Measurements from ENCODE around the gene ARAP1. TPM values are rescaled to one million over a fixed set of nuclear protein-coding genes. Genes with fewer than 3 reads are reported as not detected.

ARAP1 gene
- total RNA-seq, 1 experiment from 2014 or later, result 47.0 TPM

DNA sequence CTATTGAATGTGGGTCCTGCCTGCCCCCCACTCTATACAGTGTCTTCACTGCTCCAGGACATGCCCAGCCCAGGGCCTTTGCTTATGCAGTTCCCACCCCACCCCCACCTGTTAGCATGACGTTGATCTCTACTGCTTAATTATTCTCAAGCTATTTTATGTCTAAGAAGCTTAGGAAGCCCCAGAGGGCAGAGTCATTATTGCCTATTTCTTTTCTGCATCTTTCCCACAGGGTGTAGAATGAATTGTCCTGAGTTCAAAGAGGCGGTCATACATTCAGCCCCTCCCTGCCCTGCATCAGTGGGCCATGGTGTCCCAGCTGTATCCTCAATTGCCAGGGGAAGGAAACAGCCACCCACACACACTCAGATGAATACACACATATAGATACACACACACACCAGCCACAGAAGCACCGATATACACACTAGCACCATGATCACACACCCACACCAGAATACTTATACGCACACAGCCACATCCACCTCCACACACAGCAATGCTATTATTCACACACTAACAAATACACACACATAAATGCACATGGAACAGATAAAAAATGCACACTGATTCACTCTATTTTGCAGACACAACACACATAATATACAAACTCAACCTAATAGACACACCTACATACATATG lies 79.5 kb downstream of the ARAP1 start:
- intact Hi-C loops (cut with micrococcal nuclease), result no loop called here

DNA sequence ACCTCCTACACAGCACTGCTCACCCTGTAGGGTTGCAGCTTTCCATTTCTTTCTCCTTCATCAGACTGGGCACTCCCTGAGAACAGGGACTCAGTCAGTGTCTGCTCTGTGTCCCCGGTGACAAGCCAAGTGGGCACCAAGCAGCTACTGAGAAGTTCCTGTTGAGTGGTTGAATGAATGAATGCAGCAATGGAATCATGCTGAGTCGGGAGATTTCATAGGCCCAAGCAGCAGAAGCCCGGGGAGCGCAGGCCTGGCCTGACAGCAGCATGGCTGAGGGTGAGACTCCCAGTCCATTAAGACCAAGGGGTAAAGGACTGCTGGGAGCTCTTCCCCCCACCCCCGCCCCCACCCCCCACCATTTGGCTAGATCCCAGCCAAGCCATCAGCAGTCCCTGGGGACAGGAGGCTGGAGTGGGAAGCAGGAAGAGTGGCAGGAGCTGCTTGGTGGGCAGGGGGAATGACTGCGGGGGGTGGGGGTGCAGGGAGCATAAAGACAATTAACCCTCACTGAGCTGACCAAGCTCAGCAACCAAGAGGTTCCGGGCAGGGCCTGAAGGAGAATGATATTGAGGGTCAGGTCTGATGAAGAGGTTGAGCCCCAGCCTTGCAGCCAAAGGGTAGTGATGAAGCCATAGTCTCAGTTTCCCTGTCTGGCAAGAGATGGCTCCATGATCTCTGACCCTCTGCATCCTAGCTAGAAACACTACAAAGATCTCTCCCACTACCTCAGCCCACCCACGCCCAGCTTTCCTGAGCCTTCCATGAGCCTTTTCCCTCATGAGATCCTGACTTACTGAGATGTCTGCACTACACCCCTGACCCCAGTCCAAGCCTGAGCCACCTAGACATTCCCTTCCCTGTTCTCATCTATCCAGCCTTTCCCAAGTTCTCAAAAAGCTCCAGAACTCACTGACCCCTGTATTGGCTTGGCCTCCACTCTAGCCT lies 80.8 kb downstream of the ARAP1 start:
- no peak for DNase-seq (ENCODE audit: unreplicated experiment)
- CTCF ChIA-PET, result interaction anchor here (0.6 to 0.9 kb wide), 2 partner anchors 84 to 123 kb away, joined by 3 to 4 read pairs; partner anchors contain the start of gene STARD10
- H3K4me1 Mint-ChIP-seq (ENCODE audit: insufficient read depth, unreplicated experiment), result no peaks in the 10 kb centered on the region
- intact Hi-C loops (cut with micrococcal nuclease), result no loop called here
- BruUV-seq (replicated peaks), result no TSS peak
- no peak overlapping the region for H3K4me3 Mint-ChIP-seq (ENCODE audit: unreplicated experiment)
- no peaks in the 10 kb centered on the region for H3K36me3 Mint-ChIP-seq (ENCODE audit: insufficient read depth, unreplicated experiment)
- TF ChIP-seq, protein P1, sequence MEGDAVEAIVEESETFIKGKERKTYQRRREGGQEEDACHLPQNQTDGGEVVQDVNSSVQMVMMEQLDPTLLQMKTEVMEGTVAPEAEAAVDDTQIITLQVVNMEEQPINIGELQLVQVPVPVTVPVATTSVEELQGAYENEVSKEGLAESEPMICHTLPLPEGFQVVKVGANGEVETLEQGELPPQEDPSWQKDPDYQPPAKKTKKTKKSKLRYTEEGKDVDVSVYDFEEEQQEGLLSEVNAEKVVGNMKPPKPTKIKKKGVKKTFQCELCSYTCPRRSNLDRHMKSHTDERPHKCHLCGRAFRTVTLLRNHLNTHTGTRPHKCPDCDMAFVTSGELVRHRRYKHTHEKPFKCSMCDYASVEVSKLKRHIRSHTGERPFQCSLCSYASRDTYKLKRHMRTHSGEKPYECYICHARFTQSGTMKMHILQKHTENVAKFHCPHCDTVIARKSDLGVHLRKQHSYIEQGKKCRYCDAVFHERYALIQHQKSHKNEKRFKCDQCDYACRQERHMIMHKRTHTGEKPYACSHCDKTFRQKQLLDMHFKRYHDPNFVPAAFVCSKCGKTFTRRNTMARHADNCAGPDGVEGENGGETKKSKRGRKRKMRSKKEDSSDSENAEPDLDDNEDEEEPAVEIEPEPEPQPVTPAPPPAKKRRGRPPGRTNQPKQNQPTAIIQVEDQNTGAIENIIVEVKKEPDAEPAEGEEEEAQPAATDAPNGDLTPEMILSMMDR (IDR thresholded peaks at IDR 0.05; ENCODE audit: unreplicated experiment), result no peak
- peaks cover 61% of the 10 kb centered on the region for H3K27me3 Mint-ChIP-seq (ENCODE audit: insufficient read depth, unreplicated experiment)
- H3K27ac Mint-ChIP-seq (ENCODE audit: low read depth, unreplicated experiment), result no peak overlapping the region
- H3K9me3 Mint-ChIP-seq (ENCODE audit: unreplicated experiment), result no peaks in the 10 kb centered on the region
- POLR2A ChIA-PET, result interaction anchor here (0.6 kb wide), 1 partner anchor 353 kb away, joined by 3 read pairs; no protein-coding TSS in a partner anchor

More for the DNA sequence above, 79.5 kb downstream of the ARAP1 start:
- no TSS peak for BruUV-seq (replicated peaks)
- ChIA-PET CTCF (interaction anchor here (0.6 to 0.9 kb wide), 3 partner anchors 35 to 1642 kb away, joined by 3 to 5 read pairs (median 4); no protein-coding TSS in a partner anchor), POLR2A (no interaction called here)
- H3K4me3 Mint-ChIP-seq (ENCODE audit: unreplicated experiment), result no peak overlapping the region
- no peaks in the 10 kb centered on the region for H3K9me3 Mint-ChIP-seq (ENCODE audit: unreplicated experiment)
- TF ChIP-seq, protein P1 (IDR thresholded peaks at IDR 0.05; ENCODE audit: unreplicated experiment), result no peak
- H3K36me3 Mint-ChIP-seq (ENCODE audit: insufficient read depth, unreplicated experiment), result peaks cover 8% of the 10 kb centered on the region
- peaks cover 4% of the 10 kb centered on the region for H3K4me1 Mint-ChIP-seq (ENCODE audit: insufficient read depth, unreplicated experiment)
- DNase-seq (ENCODE audit: unreplicated experiment), result no peak
- peaks cover 74% of the 10 kb centered on the region for H3K27me3 Mint-ChIP-seq (ENCODE audit: insufficient read depth, unreplicated experiment)
- no peak overlapping the region for H3K27ac Mint-ChIP-seq (ENCODE audit: low read depth, unreplicated experiment)

- Mint-ChIP-seq H3K4me3 (ENCODE audit: unreplicated experiment) (no peak overlapping the region), H3K27ac (ENCODE audit: low read depth, unreplicated experiment) (no peak overlapping the region), H3K27me3 (ENCODE audit: insufficient read depth, unreplicated experiment) (peaks cover 59% of the 10 kb centered on the region), H3K36me3 (ENCODE audit: insufficient read depth, unreplicated experiment) (no peaks in the 10 kb centered on the region), H3K4me1 (ENCODE audit: insufficient read depth, unreplicated experiment) (no peaks in the 10 kb centered on the region), H3K9me3 (ENCODE audit: unreplicated experiment) (no peaks in the 10 kb centered on the region)
- intact Hi-C loops (cut with micrococcal nuclease), result no loop called here
- DNase-seq (ENCODE audit: unreplicated experiment), result no peak
- ChIA-PET POLR2A (no interaction called here), CTCF (no interaction called here)
- no TSS peak for BruUV-seq (replicated peaks)
- TF ChIP-seq, protein P1 (IDR thresholded peaks at IDR 0.05; ENCODE audit: unreplicated experiment), result no peak
Measured at GRCh38 chr11:72670041-72670440, 82.2 kb downstream of the ARAP1 start.

DNA sequence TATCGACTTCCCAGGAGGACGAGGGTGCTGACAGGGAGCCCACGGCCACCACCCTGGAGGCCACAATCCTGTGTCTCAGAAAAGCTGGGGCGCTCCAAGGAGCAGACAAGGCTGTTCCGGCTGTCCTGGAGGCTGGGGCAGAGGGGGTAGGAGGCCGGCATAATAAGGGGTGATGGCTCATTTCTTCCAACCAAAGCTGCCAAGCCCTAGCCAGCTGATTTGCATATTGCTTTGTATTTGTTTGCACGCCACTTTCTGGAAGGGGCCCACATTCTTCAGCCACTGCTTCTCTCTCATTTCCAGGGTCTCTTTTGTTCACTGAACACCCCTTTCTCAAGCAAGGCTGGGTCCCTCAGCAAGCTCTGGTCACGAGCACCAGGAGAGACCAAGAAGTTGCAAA lies 82.7 kb downstream of the ARAP1 start:
- Mint-ChIP-seq H3K9me3 (ENCODE audit: unreplicated experiment) (no peaks in the 10 kb centered on the region), H3K36me3 (ENCODE audit: insufficient read depth, unreplicated experiment) (no peaks in the 10 kb centered on the region), H3K4me3 (ENCODE audit: unreplicated experiment) (no peak overlapping the region), H3K4me1 (ENCODE audit: insufficient read depth, unreplicated experiment) (no peaks in the 10 kb centered on the region), H3K27me3 (ENCODE audit: insufficient read depth, unreplicated experiment) (peaks cover 54% of the 10 kb centered on the region), H3K27ac (ENCODE audit: low read depth, unreplicated experiment) (no peak overlapping the region)
- DNase-seq (ENCODE audit: unreplicated experiment), result no peak
- BruUV-seq (replicated peaks), result no TSS peak
- POLR2A ChIA-PET, result no interaction called here
- intact Hi-C loops (cut with micrococcal nuclease), result no loop called here
- CTCF ChIA-PET, result interaction anchor here (1.0 kb wide), 1 partner anchor 9 kb away, joined by 3 read pairs; no protein-coding TSS in a partner anchor
- TF ChIP-seq, protein P1 (IDR thresholded peaks at IDR 0.05; ENCODE audit: unreplicated experiment), result no peak

Data from MCF 10A (cell line).